Measurements from ENCODE around the gene PDLIM4.

Gene PDLIM4

GRCh38 chr5:132300577-132301343 is 43.3 kb downstream of the PDLIM4 start:
- TF ChIP-seq, protein P1, sequence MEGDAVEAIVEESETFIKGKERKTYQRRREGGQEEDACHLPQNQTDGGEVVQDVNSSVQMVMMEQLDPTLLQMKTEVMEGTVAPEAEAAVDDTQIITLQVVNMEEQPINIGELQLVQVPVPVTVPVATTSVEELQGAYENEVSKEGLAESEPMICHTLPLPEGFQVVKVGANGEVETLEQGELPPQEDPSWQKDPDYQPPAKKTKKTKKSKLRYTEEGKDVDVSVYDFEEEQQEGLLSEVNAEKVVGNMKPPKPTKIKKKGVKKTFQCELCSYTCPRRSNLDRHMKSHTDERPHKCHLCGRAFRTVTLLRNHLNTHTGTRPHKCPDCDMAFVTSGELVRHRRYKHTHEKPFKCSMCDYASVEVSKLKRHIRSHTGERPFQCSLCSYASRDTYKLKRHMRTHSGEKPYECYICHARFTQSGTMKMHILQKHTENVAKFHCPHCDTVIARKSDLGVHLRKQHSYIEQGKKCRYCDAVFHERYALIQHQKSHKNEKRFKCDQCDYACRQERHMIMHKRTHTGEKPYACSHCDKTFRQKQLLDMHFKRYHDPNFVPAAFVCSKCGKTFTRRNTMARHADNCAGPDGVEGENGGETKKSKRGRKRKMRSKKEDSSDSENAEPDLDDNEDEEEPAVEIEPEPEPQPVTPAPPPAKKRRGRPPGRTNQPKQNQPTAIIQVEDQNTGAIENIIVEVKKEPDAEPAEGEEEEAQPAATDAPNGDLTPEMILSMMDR (IDR thresholded peaks at IDR 0.05), result no peak
- no peak for TF ChIP-seq ZFX (IDR thresholded peaks at IDR 0.05; ENCODE audit: borderline replicate concordance)
- peak overlapping the region; percentile 56 for H3K27ac ChIP-seq

GRCh38 chr5:132301344-132302271 is 44.1 kb downstream of the PDLIM4 start:
- no peak for TF ChIP-seq ZFX (IDR thresholded peaks at IDR 0.05; ENCODE audit: borderline replicate concordance)
- TF ChIP-seq, protein P1 (IDR thresholded peaks at IDR 0.05), result no peak
- peak overlapping the region; percentile 56 for H3K27ac ChIP-seq

GRCh38 chr5:132302413-132302812 is 44.9 kb downstream of the PDLIM4 start:
- no peak for TF ChIP-seq ZFX (IDR thresholded peaks at IDR 0.05; ENCODE audit: borderline replicate concordance)
- TF ChIP-seq, protein P1 (IDR thresholded peaks at IDR 0.05), result no peak
- peak overlapping the region; percentile 56 for H3K27ac ChIP-seq

DNA sequence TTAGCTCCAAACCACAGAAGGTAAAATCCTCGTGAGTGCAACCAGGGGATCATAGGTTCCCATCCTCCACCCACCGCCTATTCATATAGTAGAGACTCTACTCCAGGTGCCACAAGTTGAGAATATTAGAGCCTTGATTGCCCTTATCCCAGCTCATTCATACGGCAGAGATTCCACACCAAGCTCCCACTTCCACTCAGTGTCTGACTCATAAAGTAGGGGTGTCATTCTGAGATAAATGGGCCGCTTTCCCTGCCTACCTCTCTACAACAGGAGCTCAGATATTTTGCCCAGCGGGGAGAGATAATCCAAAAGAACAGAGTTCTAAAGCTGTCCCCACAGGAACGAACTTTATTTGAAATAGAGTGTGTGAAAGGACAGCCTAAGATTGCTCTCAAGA is 46.1 kb downstream of the PDLIM4 start:
- TF ChIP-seq, protein P1 (IDR thresholded peaks at IDR 0.05), result no peak
- no peak for TF ChIP-seq ZFX (IDR thresholded peaks at IDR 0.05; ENCODE audit: borderline replicate concordance)
- no peak overlapping the region for H3K27ac ChIP-seq

DNA sequence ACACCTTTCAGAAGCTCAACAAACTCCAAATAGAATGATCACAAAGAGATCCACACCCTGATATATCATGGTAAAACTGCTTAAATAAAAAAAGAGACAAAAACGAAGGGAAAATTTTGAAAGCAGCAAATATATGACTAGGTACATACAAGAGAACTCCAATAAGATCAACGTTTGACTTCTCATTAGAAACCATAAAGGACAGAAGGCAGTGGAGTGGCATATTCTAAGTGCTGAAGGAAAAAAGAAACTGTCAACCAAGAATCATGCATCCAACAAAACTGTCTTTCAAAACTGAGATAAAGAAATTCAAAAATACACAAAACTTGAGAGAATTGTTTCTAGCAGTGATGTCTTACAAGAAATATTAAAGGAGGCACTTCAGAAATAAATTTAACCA is 47.9 kb downstream of the PDLIM4 start:
- H3K27ac ChIP-seq, result no peak overlapping the region
- TF ChIP-seq ZFX (IDR thresholded peaks at IDR 0.05; ENCODE audit: borderline replicate concordance), result no peak
- TF ChIP-seq, protein P1 (IDR thresholded peaks at IDR 0.05), result no peak

DNA sequence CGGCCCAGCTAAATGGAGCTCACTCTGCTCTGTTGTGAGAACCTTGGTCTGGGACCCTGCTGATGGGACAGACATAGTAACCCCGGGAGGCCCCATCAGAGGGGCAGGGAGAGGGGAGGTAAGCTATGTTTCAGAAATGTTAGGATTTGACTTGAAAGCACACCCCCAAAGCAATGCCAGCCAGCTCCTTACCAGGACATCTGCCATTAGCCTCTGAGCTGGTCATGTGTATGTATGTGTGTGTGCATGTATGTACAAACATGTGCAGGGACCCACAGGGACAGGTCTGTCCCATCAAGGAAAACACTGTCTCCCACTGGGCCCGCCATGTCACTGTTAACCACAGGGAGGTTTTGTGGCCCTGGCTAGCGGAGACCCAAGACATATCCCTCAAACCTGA is 51.2 kb downstream of the PDLIM4 start:
- H3K27ac ChIP-seq, result no peak overlapping the region

More for the DNA sequence above, 51.2 kb downstream of the PDLIM4 start:
- TF ChIP-seq ZFX (IDR thresholded peaks at IDR 0.05; ENCODE audit: borderline replicate concordance), result no peak
- TF ChIP-seq, protein P1 (IDR thresholded peaks at IDR 0.05), result no peak

Data from 22Rv1 (cell line).